DMS153 treated with DMSO at 0.1 percent for 48 hours (cell line): Measurements from ENCODE around the gene TMEM125.

ENCODE experiments used
- DNase-seq: peaks from one replicate; lab custom pipeline; 2025; ENCODE audit not compliant: unreplicated experiment; lab: John Stamatoyannopoulos, UW

Gene TMEM125

DNA sequence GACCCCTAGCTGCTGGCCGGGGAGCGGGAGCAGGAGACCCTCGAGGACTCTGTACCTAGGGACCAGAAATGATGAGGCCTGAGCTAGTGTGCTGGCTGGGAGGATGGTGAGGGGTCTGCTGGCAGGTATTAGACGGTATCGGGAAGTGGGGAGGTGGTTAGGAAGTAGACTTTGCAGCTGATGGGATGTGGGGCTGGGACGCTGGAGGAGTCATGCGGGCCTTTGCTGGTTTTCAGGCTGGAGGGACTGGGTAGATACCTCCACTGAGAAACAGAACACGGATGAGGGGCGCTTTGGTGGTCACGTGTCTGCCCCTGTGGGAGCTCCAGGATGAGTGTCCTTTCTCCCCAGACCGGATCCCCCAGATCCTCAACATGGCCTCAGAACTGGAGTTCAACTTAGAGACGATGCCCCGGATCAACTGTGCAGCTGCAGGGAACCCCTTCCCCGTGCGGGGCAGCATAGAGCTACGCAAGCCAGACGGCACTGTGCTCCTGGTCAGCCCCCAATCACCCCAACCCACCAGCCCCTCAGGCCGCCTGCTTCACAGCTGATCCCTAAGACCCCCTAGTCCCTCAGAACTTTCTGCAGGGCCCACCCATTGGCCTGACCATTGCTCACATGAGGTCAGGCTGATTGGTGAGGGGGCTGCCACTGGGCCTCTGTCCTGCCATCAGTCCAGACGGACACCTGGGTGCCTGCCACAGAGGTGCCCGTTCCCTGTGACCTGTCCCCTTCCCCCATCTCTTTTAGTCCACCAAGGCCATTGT, 39.0 kb downstream of the TMEM125 start:
- no peak for DNase-seq

DNA sequence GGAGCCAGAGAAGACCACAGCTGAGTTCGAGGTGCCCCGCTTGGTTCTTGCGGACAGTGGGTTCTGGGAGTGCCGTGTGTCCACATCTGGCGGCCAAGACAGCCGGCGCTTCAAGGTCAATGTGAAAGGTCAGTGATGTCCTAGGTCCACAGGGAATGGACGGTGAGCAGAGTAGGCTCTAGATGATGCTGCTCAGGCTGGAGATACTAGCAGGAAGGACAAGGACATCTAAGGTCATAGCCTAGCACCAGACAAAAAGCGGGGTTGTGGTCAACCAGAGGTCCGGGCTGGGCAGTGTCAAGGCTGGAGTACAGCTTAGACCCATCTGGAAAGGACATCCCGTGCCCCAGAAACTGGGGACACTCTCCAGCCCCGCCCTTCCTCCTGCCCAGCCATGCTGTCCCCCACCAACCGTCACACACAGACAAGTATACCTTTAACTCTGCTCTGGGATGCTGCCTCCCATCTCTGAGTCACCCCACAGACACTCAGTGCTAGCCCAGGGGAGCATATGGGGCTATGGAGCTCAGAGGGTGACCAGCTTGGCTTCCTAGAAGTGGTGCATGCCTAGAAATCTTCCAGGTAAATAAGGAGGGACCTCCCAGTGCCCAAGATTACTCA, 39.7 kb downstream of the TMEM125 start:
- DNase-seq: no peak

GRCh38 chr1:43311521-43311920, 41.7 kb downstream of the TMEM125 start:
- DNase-seq: no peak

DNA sequence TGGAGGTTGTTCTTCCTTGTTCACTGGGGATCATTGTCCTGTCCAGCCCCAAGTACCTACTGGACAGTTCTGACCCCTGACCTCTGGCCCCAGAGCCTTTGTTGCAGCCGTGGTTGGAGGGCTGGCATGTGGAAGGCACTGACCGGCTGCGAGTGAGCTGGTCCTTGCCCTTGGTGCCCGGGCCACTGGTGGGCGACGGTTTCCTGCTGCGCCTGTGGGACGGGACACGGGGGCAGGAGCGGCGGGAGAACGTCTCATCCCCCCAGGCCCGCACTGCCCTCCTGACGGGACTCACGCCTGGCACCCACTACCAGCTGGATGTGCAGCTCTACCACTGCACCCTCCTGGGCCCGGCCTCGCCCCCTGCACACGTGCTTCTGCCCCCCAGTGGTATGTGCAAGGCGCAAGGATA, 42.4 kb downstream of the TMEM125 start:
- DNase-seq: no peak

DNA sequence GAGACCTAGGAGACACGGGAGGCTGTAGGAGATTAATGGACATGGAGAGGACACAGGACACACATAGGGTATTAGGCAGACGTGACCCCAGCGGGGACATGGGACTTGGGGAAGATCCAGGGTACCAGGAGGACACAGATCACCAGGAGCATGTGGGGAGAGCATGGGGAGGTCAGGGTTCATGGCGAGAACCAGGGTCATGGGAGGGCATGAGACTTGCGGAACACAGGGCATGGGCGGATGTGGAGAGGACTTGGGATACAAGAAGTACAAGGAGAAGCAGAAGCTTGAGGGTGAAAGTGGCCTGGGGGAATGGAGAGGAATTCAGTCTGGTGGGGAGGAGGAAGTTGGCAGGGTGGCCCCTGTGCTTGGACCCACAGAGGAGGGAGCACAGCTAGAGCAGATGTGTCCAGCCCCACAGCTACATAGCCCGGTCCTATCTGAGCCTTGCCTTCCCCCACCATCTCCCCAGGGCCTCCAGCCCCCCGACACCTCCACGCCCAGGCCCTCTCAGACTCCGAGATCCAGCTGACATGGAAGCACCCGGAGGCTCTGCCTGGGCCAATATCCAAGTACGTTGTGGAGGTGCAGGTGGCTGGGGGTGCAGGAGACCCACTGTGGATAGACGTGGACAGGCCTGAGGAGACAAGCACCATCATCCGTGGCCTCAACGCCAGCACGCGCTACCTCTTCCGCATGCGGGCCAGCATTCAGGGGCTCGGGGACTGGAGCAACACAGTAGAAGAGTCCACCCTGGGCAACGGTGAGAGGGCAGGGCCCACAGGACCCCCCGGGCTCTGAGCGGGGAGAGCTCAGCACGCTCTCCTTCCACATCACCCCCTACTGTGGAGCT, 43.1 kb downstream of the TMEM125 start:
- DNase-seq: no peak

GRCh38 chr1:43313771-43314170, 44.0 kb downstream of the TMEM125 start:
- no peak for DNase-seq

- no peak for DNase-seq
Measured at GRCh38 chr1:43314233-43314632, 44.5 kb downstream of the TMEM125 start.

GRCh38 chr1:43315481-43315880, 45.7 kb downstream of the TMEM125 start:
- no peak for DNase-seq

DNA sequence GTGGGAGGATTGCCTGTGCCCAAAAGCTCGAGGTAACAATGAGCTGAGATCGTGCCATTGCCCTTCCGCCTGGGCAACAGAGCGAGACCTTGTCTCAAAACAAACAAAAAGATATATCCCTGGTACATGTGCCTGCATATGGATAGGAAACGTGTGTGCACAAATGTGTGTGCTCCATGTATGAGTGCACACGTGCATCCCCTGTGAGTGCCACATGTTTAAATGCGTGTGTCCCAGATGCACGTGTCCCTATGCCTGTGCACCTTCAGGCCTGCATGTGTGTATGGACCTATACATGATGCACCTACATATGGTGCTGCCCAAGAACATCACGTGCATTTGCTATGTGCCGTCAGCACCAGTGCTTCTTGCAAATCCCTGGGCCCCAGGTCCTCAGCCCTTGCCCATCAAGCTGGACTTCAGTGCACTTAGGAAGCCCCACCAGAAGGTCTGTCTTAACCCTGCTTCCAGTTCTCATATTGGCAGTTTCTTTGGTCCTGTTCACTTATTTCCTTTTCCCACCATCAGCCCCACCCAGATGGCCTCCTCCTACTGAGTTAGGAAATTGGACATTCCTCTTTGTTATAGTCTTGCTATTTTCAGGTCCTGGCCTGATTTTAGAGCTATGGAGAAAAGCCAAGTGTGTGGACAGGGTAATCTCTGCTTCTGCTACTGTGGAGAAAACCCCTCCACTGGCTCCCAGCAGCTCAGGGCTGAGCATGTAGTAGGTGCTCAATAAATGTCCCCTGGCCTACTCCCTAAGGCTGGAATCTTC, 46.4 kb downstream of the TMEM125 start:
- no peak for DNase-seq

GRCh38 chr1:43316738-43317520, 47.1 kb downstream of the TMEM125 start:
- no peak for DNase-seq

- DNase-seq: no peak
Measured at GRCh38 chr1:43317817-43318471, 48.2 kb downstream of the TMEM125 start.

DNA sequence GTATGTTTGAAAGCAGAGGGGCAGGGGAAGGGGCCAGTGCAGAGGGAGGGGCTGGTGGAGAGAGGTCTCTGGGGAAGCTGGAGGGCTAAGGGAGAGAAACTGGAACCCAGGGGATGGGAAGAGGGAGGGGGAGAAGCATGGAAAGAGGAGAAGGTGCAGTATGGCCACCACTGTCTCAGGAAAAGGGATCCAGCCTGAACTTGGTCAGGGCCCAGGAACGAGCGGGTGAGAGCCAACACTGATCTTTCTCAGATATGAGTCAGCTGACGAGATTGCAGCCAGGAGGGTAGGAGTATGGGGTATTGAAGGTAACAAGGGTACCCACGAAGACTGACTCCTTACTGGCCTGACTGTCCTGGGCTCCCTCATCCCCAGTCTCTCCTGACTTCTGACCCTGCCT, 49.0 kb downstream of the TMEM125 start:
- DNase-seq: no peak

- no peak for DNase-seq
Measured at GRCh38 chr1:43319288-43319687, 49.5 kb downstream of the TMEM125 start.

DNA sequence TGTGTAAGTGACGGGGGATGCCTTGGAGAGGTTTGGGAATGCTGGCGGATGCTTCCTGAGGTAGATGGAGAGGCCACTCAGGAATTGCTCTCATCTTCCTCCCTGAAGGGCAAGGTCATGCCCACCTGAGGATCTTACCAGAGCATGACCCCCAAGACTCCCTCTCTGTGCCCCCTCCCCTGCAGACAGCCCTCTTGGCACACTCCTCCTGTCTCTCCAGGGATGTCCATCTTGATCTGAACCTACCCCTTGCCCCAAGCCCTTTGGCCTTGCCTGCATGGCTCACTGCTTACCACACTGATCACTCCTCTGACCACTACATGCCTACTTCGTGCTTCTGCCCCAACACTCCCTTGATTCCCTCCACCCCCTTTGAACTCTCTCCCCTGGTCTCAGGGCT, 50.0 kb downstream of the TMEM125 start:
- DNase-seq: no peak

DNA sequence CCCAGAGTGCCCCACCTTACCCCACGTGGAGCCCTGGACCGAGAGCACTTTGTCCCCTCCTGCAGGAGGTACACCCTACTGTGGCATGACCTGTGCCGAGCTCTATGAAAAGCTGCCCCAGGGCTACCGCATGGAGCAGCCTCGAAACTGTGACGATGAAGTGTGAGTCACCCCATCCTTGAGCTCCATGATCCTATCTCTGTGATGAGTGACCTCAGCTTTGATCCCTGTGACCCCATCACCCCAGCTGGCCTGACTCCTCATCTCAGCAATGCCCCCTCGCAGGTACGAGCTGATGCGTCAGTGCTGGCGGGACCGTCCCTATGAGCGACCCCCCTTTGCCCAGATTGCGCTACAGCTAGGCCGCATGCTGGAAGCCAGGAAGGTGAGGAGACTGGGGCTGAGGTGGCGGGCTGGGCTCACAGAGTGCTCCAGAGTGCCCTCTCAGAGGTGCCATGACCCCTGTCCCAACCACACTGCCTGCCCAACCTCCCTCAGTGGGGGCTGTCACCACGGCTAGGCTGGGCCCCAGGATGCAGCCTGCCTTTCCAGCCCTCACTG, 51.6 kb downstream of the TMEM125 start:
- DNase-seq: no peak

GRCh38 chr1:43322506-43322905, 52.7 kb downstream of the TMEM125 start:
- DNase-seq: no peak
